GM21786 (cell line): ENCODE results near the gene PDIA3.
A peak's percentile ranks its signal among the peaks of the same experiment; 100 is the strongest.
"Not testable (repeated sequence)": the region's sequence is repeated elsewhere in the genome, so short reads cannot be mapped to it uniquely, and the experiment has no call there.

Source experiments
- ATAC-seq: cut with Tn5 transposase; IDR thresholded peaks from one replicate; pipeline ENCODE4 v1.9.1; 2021; ENCODE audit not compliant: unreplicated experiment

Gene PDIA3

DNA sequence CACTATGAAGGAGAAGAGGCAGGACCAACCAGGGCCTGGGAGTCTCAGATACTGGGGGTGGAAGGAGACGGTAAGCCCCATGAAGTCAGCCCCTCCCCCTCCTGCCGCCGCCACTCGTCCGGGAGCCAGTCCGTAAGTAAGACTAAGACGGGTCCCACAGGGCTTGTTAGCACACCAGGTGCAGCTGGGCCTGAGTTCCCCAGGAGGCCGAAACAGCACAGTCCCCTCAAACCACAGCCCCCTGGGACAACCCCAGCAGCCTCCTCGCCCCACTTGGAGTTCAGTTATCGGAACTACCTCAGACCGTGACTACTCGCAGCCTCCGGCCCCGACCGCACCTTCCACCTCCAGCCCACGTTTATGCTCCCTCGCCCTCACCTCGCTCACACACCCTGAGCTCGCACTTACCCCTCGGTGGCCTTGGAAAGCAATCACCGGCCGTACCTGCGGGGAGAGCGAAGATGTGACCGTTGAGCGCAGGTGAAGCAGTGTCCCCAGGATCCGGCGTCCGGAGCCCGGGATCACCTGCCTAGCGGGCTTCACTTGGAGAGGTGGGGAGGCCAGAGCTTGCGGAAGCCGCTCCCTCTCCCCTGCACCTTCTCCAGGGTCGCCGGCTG lies 30.0 kb downstream of the PDIA3 start:
- ATAC-seq = peak; percentile 65

DNA sequence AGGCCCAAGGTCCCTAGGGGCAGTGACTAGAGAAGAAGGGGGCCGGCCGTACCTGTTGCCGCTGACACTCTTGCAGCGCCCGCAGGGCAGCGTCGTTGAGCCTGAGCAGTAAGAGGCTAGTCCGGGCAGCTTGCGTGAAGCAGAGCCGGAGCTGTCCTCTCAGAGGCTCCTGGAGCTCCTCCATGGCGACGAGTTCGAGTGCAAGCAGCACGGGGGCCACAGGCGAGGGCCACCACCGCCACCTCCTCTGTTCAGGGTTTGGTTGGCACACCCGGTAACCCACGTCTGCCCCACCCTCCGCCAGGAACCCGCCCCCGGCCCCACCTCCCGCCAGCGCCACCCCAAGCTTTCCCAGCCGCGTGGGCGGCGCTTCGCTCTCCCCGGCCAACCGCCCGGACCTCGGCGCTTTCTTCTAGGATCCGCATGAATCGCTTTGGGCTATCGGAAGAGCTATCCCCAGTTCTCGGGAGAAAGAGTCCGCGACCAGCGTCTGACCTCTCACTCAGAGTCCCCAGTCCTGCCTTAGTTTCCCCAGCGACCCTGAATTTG lies 30.6 kb downstream of the PDIA3 start, which contains the start of gene ELL3:
Gene ELL3 (minus strand): TSS at position 249 of the 549 bp plus-strand sequence. CDS start 65 bp downstream, at position 184.
- ATAC-seq = peak; percentile 35

DNA sequence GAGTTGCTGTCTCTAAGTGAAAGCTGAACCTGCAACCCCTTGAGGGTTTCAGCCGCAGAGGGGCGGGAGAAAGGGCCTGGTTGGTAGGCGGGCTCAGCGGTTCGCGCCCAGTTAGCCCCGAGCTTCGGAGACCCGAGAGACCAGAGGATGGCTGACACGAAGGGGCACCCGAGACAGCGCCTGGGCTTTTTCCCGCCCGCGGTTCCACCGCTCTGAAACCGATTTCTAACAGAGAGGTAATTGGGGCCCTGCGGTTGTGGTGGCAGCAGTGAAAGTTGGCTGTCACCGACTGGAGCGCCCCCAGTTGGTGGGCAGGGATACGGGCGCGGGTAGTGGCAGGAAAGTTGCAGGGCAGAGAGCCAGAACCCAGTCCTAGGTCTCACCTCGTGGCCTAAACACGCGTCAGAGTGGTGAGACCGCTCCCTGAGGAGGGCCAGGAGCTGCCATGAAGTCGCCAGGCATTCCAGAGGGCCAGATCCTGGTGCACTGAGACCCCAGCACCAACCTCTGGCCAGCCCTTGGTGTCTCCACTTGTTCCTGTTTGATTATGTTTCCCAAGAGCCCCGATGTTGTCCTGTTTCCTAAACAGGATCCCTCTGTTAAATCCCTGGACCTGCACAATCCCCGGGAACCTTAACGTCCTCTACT lies 31.2 kb downstream of the PDIA3 start:
- ATAC-seq = peak; percentile 45

DNA sequence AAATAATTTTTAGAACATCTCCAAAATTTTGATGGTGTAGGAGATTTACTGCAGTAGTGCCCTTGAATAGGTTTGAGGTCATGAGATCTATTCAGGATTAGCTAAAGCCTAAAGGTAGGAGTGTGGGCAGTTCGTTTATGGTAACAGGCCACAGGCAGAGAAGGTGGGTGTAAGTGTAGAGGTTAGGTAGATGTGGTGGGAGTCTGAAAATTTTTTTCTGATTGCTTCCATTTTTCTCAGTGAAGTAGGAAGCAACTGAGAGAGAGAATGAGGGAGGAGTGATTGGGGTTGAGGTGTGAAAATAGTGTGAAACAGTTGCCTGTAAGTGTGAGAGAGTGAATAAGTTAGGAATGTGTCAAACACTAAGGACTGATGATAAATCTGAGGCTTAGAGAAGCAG lies 32.8 kb downstream of the PDIA3 start:
- ATAC-seq = no peak

GRCh38 chr15:43789409-43789808 lies 43.2 kb downstream of the PDIA3 start:
- no peak for ATAC-seq

GRCh38 chr15:43791993-43792760 lies 45.9 kb downstream of the PDIA3 start, which contains the start of gene SERF2:
TSS of gene SERF2 (plus strand) at chr15:43792320. CDS start at chr15:43792377, 57 bp downstream.
- peak; percentile 78 for ATAC-seq

- ATAC-seq = no peak
Measured at GRCh38 chr15:43792761-43793476, 46.7 kb downstream of the PDIA3 start.

GRCh38 chr15:43793647-43794046 lies 47.4 kb downstream of the PDIA3 start:
- no peak for ATAC-seq

GRCh38 chr15:43794269-43795037 lies 48.2 kb downstream of the PDIA3 start:
- ATAC-seq = no peak

DNA sequence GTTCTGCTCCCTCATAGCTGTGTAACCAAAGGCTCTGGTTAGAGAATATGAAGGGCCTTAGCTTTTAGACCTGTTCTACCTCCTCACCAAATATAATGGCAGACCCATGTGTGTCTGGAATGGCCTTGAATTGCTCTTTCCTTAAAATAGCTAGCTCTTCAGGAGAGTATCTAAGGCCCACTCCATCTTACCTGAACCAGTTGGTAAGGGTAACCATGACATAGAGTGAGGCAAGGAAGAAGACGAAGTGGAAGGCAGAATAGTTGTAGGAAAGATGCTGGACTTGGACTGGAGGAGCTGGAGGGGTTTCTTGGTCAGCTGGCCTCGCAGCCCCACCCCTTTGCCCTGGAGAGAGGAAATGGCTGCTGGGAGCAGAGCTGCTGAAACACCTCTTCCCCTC lies 49.0 kb downstream of the PDIA3 start:
- no peak for ATAC-seq

- no peak for ATAC-seq
Measured at GRCh38 chr15:43795997-43796396, 49.8 kb downstream of the PDIA3 start.

GRCh38 chr15:43796566-43796965 lies 50.3 kb downstream of the PDIA3 start:
- ATAC-seq = no peak

DNA sequence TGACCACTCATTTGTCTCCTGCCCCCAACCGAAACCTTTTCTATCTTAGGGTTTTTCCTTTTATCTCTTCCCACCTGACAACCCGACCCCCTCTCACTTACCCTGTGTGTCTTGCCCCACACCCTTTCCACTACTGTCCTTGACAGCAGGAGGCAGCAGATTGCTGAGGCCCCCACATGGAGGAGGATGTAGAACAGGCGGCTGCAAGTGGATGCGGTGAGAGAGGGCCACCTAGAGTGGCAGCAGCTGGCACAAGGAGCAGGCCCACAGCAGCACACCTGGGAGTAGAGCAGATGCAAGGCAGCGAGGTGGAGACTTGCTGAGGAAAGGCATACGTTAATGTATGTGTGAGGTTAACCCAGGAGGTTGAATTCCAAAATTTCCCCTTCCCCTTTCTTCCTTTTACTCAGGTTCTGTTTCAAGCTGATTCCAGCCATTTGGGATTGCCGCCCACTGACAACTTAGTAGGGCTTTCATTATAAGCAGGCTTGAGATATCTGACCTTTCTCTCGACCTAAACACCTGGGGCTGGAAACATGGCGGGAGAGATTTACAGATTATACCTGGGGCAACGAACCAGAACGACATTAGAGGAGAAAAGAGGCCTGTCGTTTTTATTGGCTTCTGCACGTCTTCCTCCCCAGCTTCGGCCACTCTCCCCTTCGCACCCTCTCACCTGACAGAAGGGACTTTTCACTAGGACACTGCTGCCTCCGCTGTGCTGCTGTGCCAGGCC lies 53.1 kb downstream of the PDIA3 start:
- ATAC-seq = no peak

DNA sequence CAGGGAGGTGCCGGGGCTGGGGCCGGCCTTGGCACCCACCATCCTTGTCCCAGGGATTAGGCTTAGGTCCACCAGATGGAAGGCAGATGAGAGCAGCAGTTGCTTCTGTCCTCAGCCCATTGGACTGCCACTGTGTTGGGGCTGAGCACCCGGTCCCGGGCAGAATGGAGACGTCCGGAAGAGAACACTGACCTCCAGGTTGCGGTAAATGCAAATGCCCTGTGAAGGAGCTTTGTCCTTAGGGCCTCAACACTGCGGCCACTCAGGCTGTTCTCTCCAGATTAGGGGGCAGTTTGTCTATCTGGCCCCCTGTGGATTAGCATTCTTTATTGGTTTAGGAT lies 53.7 kb downstream of the PDIA3 start, which contains the start of gene SERINC4:
Gene SERINC4 (minus strand): TSS at position 276 of the 341 bp plus-strand sequence. CDS start 234 bp downstream, at position 42.
- ATAC-seq = no peak

DNA sequence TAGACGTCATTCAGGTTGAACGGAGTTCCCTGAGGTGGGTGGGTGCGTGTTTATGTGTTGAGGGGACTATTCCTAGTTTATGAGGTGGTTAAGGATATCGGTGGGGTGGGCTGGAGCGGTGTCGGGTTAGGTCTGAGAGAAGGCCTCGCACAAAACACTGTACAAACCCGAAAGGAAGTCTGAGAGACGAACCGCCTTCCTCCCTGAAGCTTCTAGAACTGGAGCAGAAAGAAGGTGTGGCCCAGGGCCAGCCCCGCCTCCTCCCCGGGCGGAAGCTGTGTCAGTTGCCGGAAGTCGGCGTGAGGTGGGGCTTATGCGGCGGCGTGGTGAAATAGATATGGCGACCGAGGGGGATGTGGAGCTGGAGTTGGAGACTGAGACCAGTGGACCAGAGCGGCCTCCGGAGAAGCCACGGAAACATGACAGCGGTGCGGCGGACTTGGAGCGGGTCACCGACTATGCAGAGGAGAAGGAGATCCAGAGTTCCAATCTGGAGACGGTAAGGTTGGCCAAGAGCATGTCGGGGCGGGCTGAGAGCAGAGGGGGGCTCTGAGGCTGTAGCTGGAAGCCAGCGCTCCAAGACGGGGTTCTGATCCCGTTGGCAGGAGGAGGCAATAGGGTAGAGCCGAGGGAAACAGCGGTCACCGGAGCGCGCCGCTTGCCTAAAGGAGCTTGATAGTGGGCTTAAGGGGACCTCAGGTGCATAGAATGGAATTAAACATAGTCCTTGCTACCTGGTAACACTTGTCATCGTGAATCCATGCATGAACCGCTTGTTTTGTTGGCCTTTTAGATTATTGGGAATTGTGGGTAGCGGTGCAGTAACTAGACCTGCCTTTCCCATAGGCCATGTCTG lies 54.3 kb downstream of the PDIA3 start, which contains the start of gene HYPK:
Gene HYPK (plus strand): TSS at position 314 of the 856 bp plus-strand sequence. CDS start 24 bp downstream, at position 338.
- ATAC-seq = peak; percentile 80

- not testable (repeated sequence) for ATAC-seq
Measured at GRCh38 chr15:43802676-43803075, 56.4 kb downstream of the PDIA3 start.

GRCh38 chr15:43808435-43808950 lies 62.3 kb downstream of the PDIA3 start:
- no peak for ATAC-seq
